Measurements from ENCODE around the gene GNS. TPM values are rescaled to one million over a fixed set of nuclear protein-coding genes. Genes with fewer than 3 reads are reported as not detected.

Gene GNS
- total RNA-seq, 1 experiment from 2014 or later: 26.0 TPM

DNA sequence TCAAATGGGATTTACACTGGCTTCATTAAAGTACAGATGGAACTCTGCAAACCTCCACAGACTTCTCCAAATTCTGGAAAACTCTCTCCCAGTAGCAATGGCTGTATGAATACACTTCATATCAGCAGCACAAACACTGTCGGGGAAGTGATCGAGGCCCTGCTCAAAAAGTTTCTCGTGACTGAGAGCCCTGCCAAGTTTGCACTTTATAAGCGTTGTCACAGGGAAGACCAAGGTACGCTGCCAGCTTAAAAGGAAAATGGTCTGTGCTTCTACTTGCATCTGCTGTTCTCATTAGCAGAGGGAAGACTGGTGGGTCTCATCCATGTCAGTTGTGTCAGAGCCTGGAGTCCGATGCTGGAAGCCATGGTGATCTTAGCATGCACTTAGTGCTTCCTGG, 71.0 kb downstream of the GNS start:
- Histone ChIP-seq H4K8ac (replicated peaks; ENCODE audit: insufficient read length, low read depth, low read length) (no peak overlapping the region), H2BK5ac (ENCODE audit: insufficient read length, low read length) (no peak overlapping the region), H3K27me3 (ENCODE audit: insufficient read depth, low read length) (no peaks in the 10 kb centered on the region), H2AK5ac (ENCODE audit: insufficient read length, low read length) (no peak overlapping the region), H3K9me3 (ENCODE audit: control insufficient read depth, low read depth, low read length) (no peaks in the 10 kb centered on the region), H3K9ac (ENCODE audit: extremely low read depth, insufficient read length, low read length) (no peak overlapping the region), H2BK20ac (ENCODE audit: low read depth, low read length, poor library complexity, severe bottlenecking) (no peak overlapping the region), H3K27ac (ENCODE audit: insufficient read length, low read depth, low read length) (no peak overlapping the region), H3K79me1 (ENCODE audit: insufficient read depth, low read depth, low read length, poor library complexity, severe bottlenecking) (no peaks in the 10 kb centered on the region), H2BK120ac (ENCODE audit: low read depth, low read length, poor library complexity, severe bottlenecking) (no peak overlapping the region), H2BK15ac (ENCODE audit: low read depth, low read length) (no peak overlapping the region), H3K23ac (ENCODE audit: insufficient read length, low read depth, low read length) (no peak overlapping the region), H2BK12ac (ENCODE audit: insufficient read length, low read depth, low read length) (no peak overlapping the region), H3K4me2 (ENCODE audit: insufficient read depth, insufficient read length, low read length) (no peak overlapping the region), H3K79me2 (ENCODE audit: insufficient read depth, low read length) (no peaks in the 10 kb centered on the region), H3K18ac (ENCODE audit: insufficient read length, low read depth, low read length) (no peak overlapping the region), H3K23me2 (ENCODE audit: insufficient read length, low read depth, low read length, poor library complexity, severe bottlenecking) (no peaks in the 10 kb centered on the region), H3K56ac (ENCODE audit: insufficient read length, low read depth, low read length) (no peak overlapping the region), H4K5ac (ENCODE audit: insufficient read length, low read depth, low read length) (no peak overlapping the region), H2AFZ (ENCODE audit: low read length) (no peak overlapping the region), H3K4ac (ENCODE audit: low read depth, low read length) (no peak overlapping the region), H3T11ph (ENCODE audit: low read length) (no peak overlapping the region), H4K91ac (ENCODE audit: insufficient read length, low read depth, low read length) (no peak overlapping the region), H3K14ac (ENCODE audit: insufficient read depth, low read length) (no peak overlapping the region), H4K20me1 (ENCODE audit: control insufficient read depth, insufficient read depth, insufficient read length) (no peaks in the 10 kb centered on the region), H3K4me1 (ENCODE audit: insufficient read depth, low read length) (no peaks in the 10 kb centered on the region; the same call in 1 of the 2 replicates)
- no peaks in the 10 kb centered on the region for H3K9me3 Mint-ChIP-seq
- peaks cover 33 to 45% of the 10 kb centered on the region in 2 experiments for H3K4me1 Mint-ChIP-seq
- no peaks in the 10 kb centered on the region for H3K27me3 Mint-ChIP-seq (ENCODE audit: low read depth)
- DNase-seq: no peak
- peaks cover 6 to 51% (median 47%) of the 10 kb centered on the region in 3 experiments; a peak in 6 of 7 replicates for H3K36me3 Mint-ChIP-seq (ENCODE audit: insufficient read depth in 1 of 3, low read depth in 3 of 3)
- H3K4me3 Mint-ChIP-seq: no peak overlapping the region
- WGBS (ENCODE audit: extremely low coverage, insufficient read length, low lambda C conversion rate): no CpG with 5 or more reads among the region's 6 CpGs
- H3K27ac Mint-ChIP-seq: peak overlapping the region; percentile 38 to 65 (median 45); a peak in 5 of 7 replicates
- TF ChIP-seq, protein P1, sequence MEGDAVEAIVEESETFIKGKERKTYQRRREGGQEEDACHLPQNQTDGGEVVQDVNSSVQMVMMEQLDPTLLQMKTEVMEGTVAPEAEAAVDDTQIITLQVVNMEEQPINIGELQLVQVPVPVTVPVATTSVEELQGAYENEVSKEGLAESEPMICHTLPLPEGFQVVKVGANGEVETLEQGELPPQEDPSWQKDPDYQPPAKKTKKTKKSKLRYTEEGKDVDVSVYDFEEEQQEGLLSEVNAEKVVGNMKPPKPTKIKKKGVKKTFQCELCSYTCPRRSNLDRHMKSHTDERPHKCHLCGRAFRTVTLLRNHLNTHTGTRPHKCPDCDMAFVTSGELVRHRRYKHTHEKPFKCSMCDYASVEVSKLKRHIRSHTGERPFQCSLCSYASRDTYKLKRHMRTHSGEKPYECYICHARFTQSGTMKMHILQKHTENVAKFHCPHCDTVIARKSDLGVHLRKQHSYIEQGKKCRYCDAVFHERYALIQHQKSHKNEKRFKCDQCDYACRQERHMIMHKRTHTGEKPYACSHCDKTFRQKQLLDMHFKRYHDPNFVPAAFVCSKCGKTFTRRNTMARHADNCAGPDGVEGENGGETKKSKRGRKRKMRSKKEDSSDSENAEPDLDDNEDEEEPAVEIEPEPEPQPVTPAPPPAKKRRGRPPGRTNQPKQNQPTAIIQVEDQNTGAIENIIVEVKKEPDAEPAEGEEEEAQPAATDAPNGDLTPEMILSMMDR (conservative IDR thresholded peaks at IDR 0.05): no peak
